Endodermal cell (in vitro differentiated cells): ENCODE measurements around the gene MIXL1. TPM values are rescaled to one million over a fixed set of nuclear protein-coding genes. Genes with fewer than 3 reads are reported as not detected.
A peak's percentile ranks its signal among the peaks of the same experiment; 100 is the strongest.

Experiments
- DNase-seq: peaks from one replicate; pipeline ENCODE4 v3.0.0-alpha.2; 2017
- H3K27ac ChIP-seq: 2 replicates; pipeline ENCODE4 v1.5.1; 2013; ENCODE audit warnings: mild to moderate bottlenecking, low read depth, low read length, moderate library complexity
- H3K27me3 ChIP-seq: 2 replicates; pipeline ENCODE4 v1.6.1; 2013; ENCODE audit warnings: mild to moderate bottlenecking, low read length, moderate library complexity; ENCODE audit not compliant: insufficient read depth, control insufficient read depth, poor library complexity, severe bottlenecking
- H3K36me3 ChIP-seq: 2 replicates; pipeline ENCODE4 v1.7.0; 2013; ENCODE audit warnings: mild to moderate bottlenecking, low read length, moderate library complexity; ENCODE audit not compliant: control insufficient read depth, insufficient read depth
- H3K4me1 ChIP-seq: one replicate; pipeline ENCODE4 v1.7.0; 2013; ENCODE audit warnings: low read length; ENCODE audit not compliant: control insufficient read depth, insufficient read depth
- H3K4me3 ChIP-seq: 2 replicates; pipeline ENCODE4 v1.5.1; 2013; ENCODE audit warnings: mild to moderate bottlenecking, low read length, moderate library complexity
- H3K9ac ChIP-seq: 2 replicates; pipeline ENCODE4 v1.6.1; 2013; ENCODE audit warnings: mild to moderate bottlenecking, low read length, moderate library complexity; ENCODE audit not compliant: poor library complexity, severe bottlenecking; ENCODE audit errors: extremely low read depth
- H3K9me3 ChIP-seq: 2 replicates; pipeline ENCODE4 v1.6.1; 2013; ENCODE audit warnings: mild to moderate bottlenecking, low read length, moderate library complexity; ENCODE audit not compliant: control insufficient read depth
- H3K27ac Mint-ChIP-seq: 2 replicates; pipeline ENCODE4 v1.8.0; 2020; ENCODE audit warnings: mixed read lengths
- H3K27me3 Mint-ChIP-seq: 2 replicates; pipeline ENCODE4 v1.8.0; 2021; ENCODE audit warnings: mild to moderate bottlenecking, mixed read lengths; ENCODE audit not compliant: insufficient read depth
- H3K36me3 Mint-ChIP-seq: 2 replicates; pipeline ENCODE4 v1.8.0; 2020; ENCODE audit warnings: low read depth, mixed read lengths
- H3K4me1 Mint-ChIP-seq: 2 replicates; pipeline ENCODE4 v1.8.0; 2020; ENCODE audit warnings: mixed read lengths
- H3K4me3 Mint-ChIP-seq: 2 replicates; pipeline ENCODE4 v1.8.0; 2020; ENCODE audit warnings: mild to moderate bottlenecking, moderate library complexity, mixed read lengths
- H3K9me3 Mint-ChIP-seq: 2 replicates; pipeline ENCODE4 v1.8.0; 2020; ENCODE audit warnings: mild to moderate bottlenecking, mixed read lengths
- CTCF ChIP-seq: fragments of 200-600 bp; sonication (generic); conservative IDR thresholded peaks from 2 replicates; pipeline ENCODE4 v1.5.0; 2021; ENCODE audit warnings: antibody characterized with exemption, mild to moderate bottlenecking
- WGBS, 2 experiments: methylation state at CpG; one replicate each; pipeline versions ENCODE4 v1.1.5 to v1.1.7; 2013; ENCODE audit warnings: missing lambda C conversion rate in 2 of 2, mixed read lengths in 1 of 2; ENCODE audit not compliant: insufficient coverage in 1 of 2, insufficient read length in 1 of 2; 5-methylcytosine and 5-hydroxymethylcytosine counted together
- total RNA-seq, 2 donors: library from RNA; stranded (reverse); fragmentation: NEBNext Ultra II Directional in 1 of 2; extraction: Animal tissue kit (Norgen Biotek cat#: 25700) in 1 of 2; gene quantifications; 2 replicates in 1 of 2; 3 replicates in 1 of 2; pipeline ENCODE4 v1.2.1, GENCODE V29; 2021

The MIXL1 gene
- total RNA-seq, 2 donors from 2014 or later = 16.8 to 86.3 TPM

- no peak overlapping the region for H3K4me3 ChIP-seq
- Mint-ChIP-seq H3K27ac (peak overlapping the region; percentile 75), H3K9me3 (no peaks in the 10 kb centered on the region), H3K4me3 (peak overlapping the region; percentile 84), H3K27me3 (no peaks in the 10 kb centered on the region), H3K36me3 (peaks cover 14% of the 10 kb centered on the region), H3K4me1 (peaks cover 37% of the 10 kb centered on the region)
- no peak overlapping the region for H3K9ac ChIP-seq
- H3K9me3 ChIP-seq = no peaks in the 10 kb centered on the region
- peaks cover 10% of the 10 kb centered on the region for H3K4me1 ChIP-seq
- H3K36me3 ChIP-seq = peaks cover 28% of the 10 kb centered on the region
- TF ChIP-seq CTCF = no peak
- 78 to 97% methylated on average over 6 to 10 of the region's 10 CpGs for WGBS, 2 experiments
- H3K27me3 ChIP-seq = no peaks in the 10 kb centered on the region
- no peak overlapping the region for H3K27ac ChIP-seq
- DNase-seq = no peak
These were observed 778 bp upstream of the MIXL1 start for GRCh38 chr1:226222686-226223085.

- DNase-seq = peak; percentile 81
- Histone ChIP-seq H3K27ac (no peak overlapping the region), H3K36me3 (peaks cover 29% of the 10 kb centered on the region), H3K4me1 (peaks cover 10% of the 10 kb centered on the region), H3K9me3 (no peaks in the 10 kb centered on the region), H3K9ac (peak overlapping the region; percentile 95), H3K27me3 (no peaks in the 10 kb centered on the region), H3K4me3 (peak overlapping the region; percentile 92)
- 1 to 7% methylated on average over 22 to 55 of the region's 55 CpGs for WGBS, 2 experiments
- peaks cover 14% of the 10 kb centered on the region for H3K36me3 Mint-ChIP-seq
- no peaks in the 10 kb centered on the region for H3K27me3 Mint-ChIP-seq
- H3K4me1 Mint-ChIP-seq = peaks cover 39% of the 10 kb centered on the region
- peak overlapping the region; percentile 84 for H3K4me3 Mint-ChIP-seq
- no peaks in the 10 kb centered on the region for H3K9me3 Mint-ChIP-seq
- peak overlapping the region; percentile 88 for H3K27ac Mint-ChIP-seq
- peak; percentile 49 for TF ChIP-seq CTCF
These were observed 351 bp downstream of the MIXL1 start for GRCh38 chr1:226223786-226224244.

GRCh38 chr1:226226601-226227000 lies 3.1 kb downstream of the MIXL1 start:
- Histone ChIP-seq H3K36me3 (peaks cover 44% of the 10 kb centered on the region), H3K4me3 (peak overlapping the region; percentile 92), H3K27ac (no peak overlapping the region), H3K4me1 (peaks cover 6% of the 10 kb centered on the region), H3K9me3 (no peaks in the 10 kb centered on the region), H3K9ac (peak overlapping the region; percentile 95), H3K27me3 (no peaks in the 10 kb centered on the region)
- peaks cover 22% of the 10 kb centered on the region for H3K4me1 Mint-ChIP-seq
- WGBS, 2 experiments = 87% methylated on average over 3 of the region's 3 CpGs; no CpG with 5 or more reads in 1 of the 2 experiments
- no peak overlapping the region for H3K27ac Mint-ChIP-seq
- DNase-seq = no peak
- peak overlapping the region; percentile 84 for H3K4me3 Mint-ChIP-seq
- no peaks in the 10 kb centered on the region for H3K27me3 Mint-ChIP-seq
- no peaks in the 10 kb centered on the region for H3K9me3 Mint-ChIP-seq
- TF ChIP-seq CTCF = no peak
- H3K36me3 Mint-ChIP-seq = peaks cover 14% of the 10 kb centered on the region
